BJ (cell line): ENCODE data around the gene RBBP7. TPM values are rescaled to one million over a fixed set of nuclear protein-coding genes. Genes with fewer than 3 reads are reported as not detected.

ENCODE experiments used
- CTCF ChIA-PET: fragments of 350-600 bp; formaldehyde crosslinking; extraction: SDS; loops from one replicate; lab custom pipeline; 2021; ENCODE audit warnings: antibody characterized with exemption, inconsistent platforms; lab: Yijun Ruan, JAX
- POLR2A ChIA-PET: fragments of 300-600 bp; sonication (Branson Sonifier 250); formaldehyde crosslinking; extraction: SDS; loops from one replicate; lab custom pipeline; 2021; ENCODE audit warnings: antibody characterized with exemption; lab: Charles Lee
- DNase-seq: peaks from one replicate; pipeline ENCODE4 v3.0.0-alpha.2; 2011; ENCODE audit warnings: low read depth
- H3K27me3 ChIP-seq: 2 replicates; pipeline ENCODE4 v1.6.0; 2011; ENCODE audit warnings: low read length; ENCODE audit not compliant: control insufficient read depth, insufficient read depth
- H3K36me3 ChIP-seq: 2 replicates; pipeline ENCODE4 v1.5.1; 2011; ENCODE audit warnings: low read length; ENCODE audit not compliant: control insufficient read depth, insufficient read depth
- H3K4me3 ChIP-seq: 2 replicates; pipeline ENCODE4 v1.5.1; 2011; ENCODE audit warnings: low read depth, mild to moderate bottlenecking, control low read depth, low read length
- polyA plus RNA-seq: library from polyadenylated mRNA; depleted of rRNA; stranded (reverse); fragments of >200 nt; gene quantifications from 2 replicates; pipeline ENCODE4 v1.2.3, GENCODE V29; 2011
- TF ChIP-seq, protein P1 (sequence below): IDR thresholded peaks from 2 replicates; pipeline ENCODE4 v1.5.1; 2011; ENCODE audit warnings: low read depth, mild to moderate bottlenecking, control low read depth, inconsistent platforms, low read length, moderate library complexity; ENCODE audit not compliant: insufficient read depth

RBBP7 gene
- polyA plus RNA-seq, 1 experiment = 123 TPM

GRCh38 chrX:16819634-16820033 lies 50.5 kb downstream of the RBBP7 start:
- DNase-seq = no peak
- Histone ChIP-seq H3K36me3 (no peaks in the 10 kb centered on the region), H3K4me3 (no peak overlapping the region), H3K27me3 (no peaks in the 10 kb centered on the region)
- ChIA-PET POLR2A (no interaction called here), CTCF (no interaction called here)
- TF ChIP-seq, protein P1, sequence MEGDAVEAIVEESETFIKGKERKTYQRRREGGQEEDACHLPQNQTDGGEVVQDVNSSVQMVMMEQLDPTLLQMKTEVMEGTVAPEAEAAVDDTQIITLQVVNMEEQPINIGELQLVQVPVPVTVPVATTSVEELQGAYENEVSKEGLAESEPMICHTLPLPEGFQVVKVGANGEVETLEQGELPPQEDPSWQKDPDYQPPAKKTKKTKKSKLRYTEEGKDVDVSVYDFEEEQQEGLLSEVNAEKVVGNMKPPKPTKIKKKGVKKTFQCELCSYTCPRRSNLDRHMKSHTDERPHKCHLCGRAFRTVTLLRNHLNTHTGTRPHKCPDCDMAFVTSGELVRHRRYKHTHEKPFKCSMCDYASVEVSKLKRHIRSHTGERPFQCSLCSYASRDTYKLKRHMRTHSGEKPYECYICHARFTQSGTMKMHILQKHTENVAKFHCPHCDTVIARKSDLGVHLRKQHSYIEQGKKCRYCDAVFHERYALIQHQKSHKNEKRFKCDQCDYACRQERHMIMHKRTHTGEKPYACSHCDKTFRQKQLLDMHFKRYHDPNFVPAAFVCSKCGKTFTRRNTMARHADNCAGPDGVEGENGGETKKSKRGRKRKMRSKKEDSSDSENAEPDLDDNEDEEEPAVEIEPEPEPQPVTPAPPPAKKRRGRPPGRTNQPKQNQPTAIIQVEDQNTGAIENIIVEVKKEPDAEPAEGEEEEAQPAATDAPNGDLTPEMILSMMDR = no peak

DNA sequence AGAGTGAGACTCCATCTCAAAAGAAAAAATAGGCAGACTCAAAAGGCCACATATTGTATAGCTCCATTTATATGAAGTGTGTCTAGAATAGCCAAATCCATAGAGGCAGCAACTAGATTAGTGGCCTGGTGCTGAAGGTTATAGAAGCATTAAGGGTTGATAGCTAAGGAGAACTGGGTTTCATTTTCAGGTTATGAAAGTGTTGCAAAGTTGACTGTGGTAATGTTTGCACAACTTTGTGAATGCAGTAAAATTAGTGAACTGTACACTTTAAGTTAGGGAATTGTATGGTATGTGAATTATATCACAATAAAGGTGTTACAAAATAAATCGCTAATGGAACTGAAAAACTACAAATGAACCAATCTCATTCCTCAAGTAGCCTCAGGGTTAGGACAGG lies 55.6 kb downstream of the RBBP7 start:
- TF ChIP-seq, protein P1 = no peak
- H3K27me3 ChIP-seq = no peaks in the 10 kb centered on the region
- CTCF ChIA-PET = no interaction called here
- no peak for DNase-seq
- POLR2A ChIA-PET = no interaction called here
- H3K4me3 ChIP-seq = no peak overlapping the region
- no peaks in the 10 kb centered on the region for H3K36me3 ChIP-seq

- POLR2A ChIA-PET = interaction anchor here (0.6 kb wide), 1 partner anchor 9 kb away, joined by 3 read pairs; no protein-coding TSS in a partner anchor
- H3K4me3 ChIP-seq = peak overlapping the region; percentile 43
- H3K27me3 ChIP-seq = no peaks in the 10 kb centered on the region
- CTCF ChIA-PET = interaction anchor here (0.6 to 1.8 kb wide), 11 partner anchors 9 to 990 kb away, joined by 3 to 8 read pairs (median 3); no protein-coding TSS in a partner anchor
- H3K36me3 ChIP-seq = no peaks in the 10 kb centered on the region
- DNase-seq = no peak
- TF ChIP-seq, protein P1 = no peak
Observed at GRCh38 chrX:16807976-16808542, 62.1 kb downstream of the RBBP7 start.

GRCh38 chrX:16807548-16807947 lies 62.6 kb downstream of the RBBP7 start:
- CTCF ChIA-PET = interaction anchor here (0.9 to 1.8 kb wide), 10 partner anchors 9 to 989 kb away, joined by 3 to 8 read pairs (median 3); no protein-coding TSS in a partner anchor
- POLR2A ChIA-PET = no interaction called here
- H3K36me3 ChIP-seq = no peaks in the 10 kb centered on the region
- no peak for DNase-seq
- H3K27me3 ChIP-seq = no peaks in the 10 kb centered on the region
- TF ChIP-seq, protein P1 = peak; percentile 44
- H3K4me3 ChIP-seq = peak overlapping the region; percentile 43

DNA sequence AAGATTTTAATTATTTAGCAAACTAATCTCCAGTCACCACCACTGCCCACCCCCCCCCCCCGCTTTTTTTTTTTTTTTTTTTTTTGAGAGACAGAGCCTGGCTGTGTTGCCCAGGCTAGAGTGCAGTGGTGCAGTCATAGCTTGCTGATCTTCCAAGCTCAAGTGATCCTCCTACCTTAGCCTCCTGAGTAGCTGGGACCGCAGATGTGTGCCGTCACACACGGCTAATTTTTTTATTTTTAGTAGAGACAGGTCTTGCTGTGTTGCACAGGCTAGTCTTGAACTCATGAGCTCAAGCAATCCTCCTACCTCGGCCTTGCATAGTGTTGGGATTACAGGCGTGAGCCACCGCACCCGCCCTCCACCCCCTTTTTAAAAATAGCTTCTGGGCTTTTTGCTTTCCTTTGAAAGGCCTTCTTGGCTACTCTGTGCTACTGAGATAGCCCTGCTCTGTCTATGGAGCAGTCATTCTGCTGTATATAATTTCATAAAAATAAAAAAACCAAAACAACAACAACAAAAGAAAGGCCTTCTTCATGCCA lies 65.2 kb downstream of the RBBP7 start:
- DNase-seq = no peak
- Histone ChIP-seq H3K36me3 (no peaks in the 10 kb centered on the region), H3K4me3 (no peak overlapping the region), H3K27me3 (no peaks in the 10 kb centered on the region)
- TF ChIP-seq, protein P1 = no peak
- CTCF ChIA-PET = no interaction called here
- POLR2A ChIA-PET = no interaction called here
